Ovary (tissue), 9 donors: Measurements from ENCODE around the gene FGGY. TPM values are rescaled to one million over a fixed set of nuclear protein-coding genes. Genes with fewer than 3 reads are reported as not detected.

Experiments
- DNase-seq, 5 donors: peaks; one replicate each; pipeline ENCODE4 v3.0.0-alpha.2; 2019 to 2020
- H3K27ac ChIP-seq, 2 donors: fragments of 200-600 bp; one replicate each; pipeline versions ENCODE4 v1.5.1 to v1.8.0; 2019 to 2022
- H3K27me3 ChIP-seq: fragments of 200-600 bp; one replicate; pipeline ENCODE4 v1.8.0; 2022
- H3K36me3 ChIP-seq: fragments of 200-600 bp; sonication (generic); one replicate; pipeline ENCODE4 v1.5.1; 2019
- H3K4me1 ChIP-seq: one replicate; pipeline ENCODE4 v1.8.1; 2013; ENCODE audit warnings: mild to moderate bottlenecking, moderate library complexity; ENCODE audit not compliant: insufficient read depth
- H3K4me3 ChIP-seq: fragments of 200-600 bp; sonication (generic); one replicate; pipeline ENCODE4 v1.5.1; 2017
- H3K9me3 ChIP-seq, 2 donors: fragments of 200-600 bp in 1 of 2; sonication (generic) in 1 of 2; one replicate each; pipeline versions ENCODE4 v1.5.1 to v1.8.1; 2013 to 2019; ENCODE audit warnings: mild to moderate bottlenecking in 1 of 2, moderate library complexity in 1 of 2
- EP300 ChIP-seq: sonication (generic); formaldehyde crosslinking; IDR thresholded peaks from one replicate; pipeline ENCODE4 v1.6.1; 2017; ENCODE audit warnings: antibody characterized with exemption
- POLR2A ChIP-seq: fragments of 450-650 bp; IDR thresholded peaks from one replicate; pipeline ENCODE4 v1.6.1; 2017; ENCODE audit warnings: antibody characterized with exemption, mild to moderate bottlenecking, moderate library complexity
- WGBS, 3 donors: extraction: QIAGEN DNeasy Blood & Tissue Kit in 1 of 3; methylation state at CpG; one replicate each; pipeline versions ENCODE4 v1.1.5 to v1.1.7; 2013 to 2017; 5-methylcytosine and 5-hydroxymethylcytosine counted together
- intact Hi-C, 4 donors: fragments of 100-400 bp; cut with DNase I; formaldehyde crosslinking; loops; one replicate each; pipeline versions ENCODE4 v1.11.0 to v1.15.1; 2022 to 2023
- polyA plus RNA-seq, 2 donors: library from polyadenylated mRNA; stranded (reverse); fragments of 200-250 nt in 1 of 2; fragments of 350-450 nt in 1 of 2; fragmentation: Illumina TruSeq in 1 of 2; extraction: RNeasy Lipid Tissue Mini Kit (QIAGEN cat#74804) in 1 of 2; gene quantifications; one replicate each; pipeline ENCODE4 v1.2.3, GENCODE V29; 2013 to 2014
- total RNA-seq, 7 donors: library from RNA; depleted of rRNA in 2 of 7; stranded (reverse); fragments of >200 nt in 2 of 7; fragmentation: NEBNext Ultra II Directional in 3 of 7; extraction: Animal tissue kit (Norgen Biotek cat#: 25700) in 3 of 7; gene quantifications; one replicate each; pipeline versions ENCODE4 v1.1.0 to v1.2.4, GENCODE V29; 2016 to 2023
- TF ChIP-seq, protein P1 (sequence below), 3 donors: fragments of 450-650 bp in 2 of 3; fragments of 200-600 bp in 1 of 3; IDR thresholded peaks; one replicate each; pipeline versions ENCODE4 v1.5.1 to v1.8.0; 2016 to 2022; ENCODE audit warnings: antibody characterized with exemption in 3 of 3, mild to moderate bottlenecking in 1 of 3
- donor health status: DM: no; HTN: no; CAD: no; lungs with moderate emphysema.
- donor health status: DM: no; HTN: no; CAD: no.
- donor health status: Bipolar disorder and iron deficiency.
- donor health status: DM: yes; HTN: yes; CAD: no.
- donor health status: DM: no; HTN: no; CAD: no.
- donor health status: DM: yes; HTN: yes; CAD: no.

Gene FGGY
- total and polyA plus RNA-seq, 9 donors: 7.9 to 62.0 (median 44.7) TPM

DNA sequence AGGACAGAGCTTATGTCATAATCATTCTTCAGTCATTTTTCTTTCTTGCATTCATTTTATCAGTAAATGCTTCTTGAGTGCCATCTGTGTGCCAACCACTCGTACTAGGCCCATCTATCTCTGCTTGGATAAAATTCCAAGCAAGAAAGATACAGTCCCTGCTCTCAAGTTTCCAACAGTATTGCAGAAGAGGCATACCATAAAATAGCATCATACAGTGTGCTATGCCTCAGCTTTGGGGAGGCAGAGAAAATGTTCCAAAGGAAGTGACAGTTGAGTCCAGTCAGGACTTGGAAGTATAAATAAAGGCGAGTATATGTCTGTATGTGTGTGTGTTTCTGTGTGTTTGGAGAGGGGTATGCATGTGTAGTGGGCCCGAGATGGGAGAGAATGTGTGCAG, 404.5 kb downstream of the FGGY start:
- WGBS, 3 donors: 91 to 93% (median 92%) methylated on average over 3 of the region's 3 CpGs
- H3K9me3 ChIP-seq: no peaks in the 10 kb centered on the region
- H3K36me3 ChIP-seq: no peaks in the 10 kb centered on the region

DNA sequence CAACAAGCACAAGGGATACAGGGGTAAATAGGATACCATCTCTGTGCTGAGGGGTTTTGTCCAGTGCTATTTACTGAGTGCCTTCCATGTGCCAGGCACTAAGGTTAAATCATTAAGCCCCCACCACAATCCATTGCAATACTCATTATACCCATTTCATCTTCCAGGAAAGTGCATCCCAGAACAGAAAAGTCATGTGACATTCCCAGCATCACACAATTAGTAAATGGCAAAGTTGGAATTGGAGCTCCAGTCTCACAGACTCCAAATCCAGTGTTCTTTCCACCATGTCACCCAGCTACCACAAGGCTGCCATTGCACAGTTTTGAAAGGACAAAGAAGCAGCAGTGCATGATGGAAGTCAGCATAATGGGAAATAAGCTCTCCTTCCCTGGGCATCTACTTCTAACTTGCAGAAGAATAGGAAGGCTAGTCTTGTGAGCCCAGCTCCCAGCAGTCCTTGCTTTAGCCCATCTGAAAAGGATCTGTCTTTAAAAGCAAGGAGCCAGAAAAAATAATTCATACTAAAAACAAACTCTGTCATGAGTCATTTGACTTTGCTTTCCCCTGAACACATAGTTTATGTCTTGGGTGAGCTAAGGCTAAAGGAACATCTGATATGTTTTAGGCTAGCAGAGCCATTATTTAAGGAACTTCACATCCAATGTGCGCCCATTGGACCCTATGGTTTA, 406.5 kb downstream of the FGGY start:
- intact Hi-C loops: loop anchor here in 3 of 4 donors (10.0 kb wide), 3 partner anchors 409 to 959 kb away; partner anchors contain the start of genes FGGY (in 1 of the 3) and JUN (in 1 of the 3)
- no peak for DNase-seq
- H3K27me3 ChIP-seq: no peaks in the 10 kb centered on the region
- H3K4me1 ChIP-seq: peaks cover 11% of the 10 kb centered on the region
- TF ChIP-seq EP300 (no peak), POLR2A (no peak)
- TF ChIP-seq, protein P1, sequence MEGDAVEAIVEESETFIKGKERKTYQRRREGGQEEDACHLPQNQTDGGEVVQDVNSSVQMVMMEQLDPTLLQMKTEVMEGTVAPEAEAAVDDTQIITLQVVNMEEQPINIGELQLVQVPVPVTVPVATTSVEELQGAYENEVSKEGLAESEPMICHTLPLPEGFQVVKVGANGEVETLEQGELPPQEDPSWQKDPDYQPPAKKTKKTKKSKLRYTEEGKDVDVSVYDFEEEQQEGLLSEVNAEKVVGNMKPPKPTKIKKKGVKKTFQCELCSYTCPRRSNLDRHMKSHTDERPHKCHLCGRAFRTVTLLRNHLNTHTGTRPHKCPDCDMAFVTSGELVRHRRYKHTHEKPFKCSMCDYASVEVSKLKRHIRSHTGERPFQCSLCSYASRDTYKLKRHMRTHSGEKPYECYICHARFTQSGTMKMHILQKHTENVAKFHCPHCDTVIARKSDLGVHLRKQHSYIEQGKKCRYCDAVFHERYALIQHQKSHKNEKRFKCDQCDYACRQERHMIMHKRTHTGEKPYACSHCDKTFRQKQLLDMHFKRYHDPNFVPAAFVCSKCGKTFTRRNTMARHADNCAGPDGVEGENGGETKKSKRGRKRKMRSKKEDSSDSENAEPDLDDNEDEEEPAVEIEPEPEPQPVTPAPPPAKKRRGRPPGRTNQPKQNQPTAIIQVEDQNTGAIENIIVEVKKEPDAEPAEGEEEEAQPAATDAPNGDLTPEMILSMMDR (IDR thresholded peaks at IDR 0.05): no peak
- H3K4me3 ChIP-seq: no peak overlapping the region
- WGBS, 3 donors: 56 to 82% (median 67%) methylated on average over 1 of the region's 1 CpG
- H3K36me3 ChIP-seq: no peaks in the 10 kb centered on the region
- H3K27ac ChIP-seq: no peak overlapping the region
- H3K9me3 ChIP-seq: no peaks in the 10 kb centered on the region

More for the DNA sequence above, 404.5 kb downstream of the FGGY start:
- TF ChIP-seq EP300 (no peak), POLR2A (no peak)
- TF ChIP-seq, protein P1 (IDR thresholded peaks at IDR 0.05): no peak
- no peaks in the 10 kb centered on the region for H3K27me3 ChIP-seq
- H3K4me1 ChIP-seq: peaks cover 8% of the 10 kb centered on the region
- no peak for DNase-seq
- no peak overlapping the region for H3K4me3 ChIP-seq
- intact Hi-C loops: loop anchor here in 3 of 4 donors (10.0 kb wide), 3 partner anchors 407 to 957 kb away; partner anchors contain the start of genes FGGY (in 1 of the 3) and JUN (in 1 of the 3)
- no peak overlapping the region for H3K27ac ChIP-seq

DNA sequence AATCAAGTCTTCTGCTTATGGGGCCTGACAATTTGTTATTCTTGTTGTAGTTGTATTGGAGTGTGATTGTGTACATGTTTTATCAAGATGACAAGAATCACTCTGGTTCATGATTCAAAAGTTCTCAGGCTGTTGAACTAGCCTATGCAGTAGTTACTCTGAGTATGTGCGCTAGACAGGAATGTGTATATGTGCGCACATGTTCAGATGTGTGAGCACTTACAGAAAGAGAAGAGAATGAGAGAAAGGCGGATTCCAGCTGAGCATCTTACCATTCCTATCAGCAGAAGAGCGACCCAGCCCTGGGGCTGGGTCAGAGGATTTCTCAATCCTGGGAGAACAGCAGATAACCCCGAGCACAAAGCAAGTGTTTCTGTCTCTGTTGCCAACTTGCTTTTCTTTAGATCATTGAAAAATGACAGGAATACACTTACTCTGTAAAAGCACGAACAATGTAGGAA, 407.1 kb downstream of the FGGY start:
- DNase-seq: no peak
- intact Hi-C loops: loop anchor here in 3 of 4 donors (10.0 kb wide), 3 partner anchors 409 to 959 kb away; partner anchors contain the start of genes FGGY (in 1 of the 3) and JUN (in 1 of the 3)
- peaks cover 11% of the 10 kb centered on the region for H3K4me1 ChIP-seq
- 63 to 79% (median 77%) methylated on average over 6 of the region's 6 CpGs for WGBS, 3 donors
- TF ChIP-seq EP300 (no peak), POLR2A (no peak)
- TF ChIP-seq, protein P1 (IDR thresholded peaks at IDR 0.05): no peak
- H3K4me3 ChIP-seq: no peak overlapping the region
- no peaks in the 10 kb centered on the region for H3K9me3 ChIP-seq
- no peaks in the 10 kb centered on the region for H3K27me3 ChIP-seq
- H3K36me3 ChIP-seq: no peaks in the 10 kb centered on the region
- no peak overlapping the region for H3K27ac ChIP-seq

DNA sequence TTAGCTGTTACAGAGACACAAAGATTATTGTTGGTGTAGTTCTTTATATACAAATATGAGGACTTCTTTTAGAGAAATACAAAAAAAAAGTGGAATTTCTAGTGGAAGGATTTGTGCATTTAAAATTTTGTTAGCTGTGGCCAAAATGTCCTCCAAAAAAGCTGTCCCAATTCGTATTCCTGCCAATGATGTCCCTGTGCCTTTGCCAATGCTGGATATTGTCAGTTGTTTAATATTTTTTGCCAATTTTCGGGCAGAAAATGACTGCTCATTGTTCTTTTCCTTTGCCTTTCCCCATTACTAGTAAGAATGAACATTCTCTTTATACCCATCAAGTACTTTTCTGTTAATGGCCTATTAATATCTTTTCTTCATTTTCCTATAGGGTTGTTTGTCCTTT, 407.8 kb downstream of the FGGY start:
- H3K36me3 ChIP-seq: no peaks in the 10 kb centered on the region
- TF ChIP-seq, protein P1 (IDR thresholded peaks at IDR 0.05): no peak
- TF ChIP-seq EP300 (no peak), POLR2A (no peak)
- intact Hi-C loops: loop anchor here (5.0 to 10.0 kb wide), 4 partner anchors 410 to 960 kb away; partner anchors contain the start of genes JUN (in 3 of the 4) and FGGY (in 1 of the 4)
- no peak overlapping the region for H3K4me3 ChIP-seq
- H3K27ac ChIP-seq: no peak overlapping the region
- no peaks in the 10 kb centered on the region for H3K9me3 ChIP-seq
- no peaks in the 10 kb centered on the region for H3K27me3 ChIP-seq
- WGBS, 3 donors: 71 to 78% (median 78%) methylated on average over 2 of the region's 2 CpGs
- H3K4me1 ChIP-seq: peaks cover 11% of the 10 kb centered on the region
- DNase-seq: no peak
